HG03442 (cell line): ENCODE results near the gene ENTPD2.
A peak's percentile ranks its signal among the peaks of the same experiment; 100 is the strongest.

ENCODE experiments used
- ATAC-seq: cut with Tn5 transposase; IDR thresholded peaks from one replicate; pipeline ENCODE4 v1.9.1; 2021; ENCODE audit warnings: mild to moderate bottlenecking, moderate library complexity; ENCODE audit not compliant: unreplicated experiment

Gene ENTPD2

GRCh38 chr9:137080260-137081122, 26.6 kb upstream of the ENTPD2 start:
- no peak for ATAC-seq

- no peak for ATAC-seq
Measured at GRCh38 chr9:137079401-137079787, 25.5 kb upstream of the ENTPD2 start.

- no peak for ATAC-seq
Measured at GRCh38 chr9:137078701-137079400, 25.0 kb upstream of the ENTPD2 start.

- peak; percentile 12 for ATAC-seq
Measured at GRCh38 chr9:137077758-137078693, 24.2 kb upstream of the ENTPD2 start.

- ATAC-seq: peak; percentile 62
Measured at GRCh38 chr9:137077010-137077747, 23.3 kb upstream of the ENTPD2 start, which contains the start of gene UAP1L1. Gene UAP1L1, plus strand, starts transcription at chr9:137077517. Its CDS starts 16 bp downstream, at chr9:137077533.

GRCh38 chr9:137076636-137077009, 22.8 kb upstream of the ENTPD2 start:
- no peak for ATAC-seq

GRCh38 chr9:137075275-137075775, 21.5 kb upstream of the ENTPD2 start:
- ATAC-seq: no peak

- ATAC-seq: no peak
Measured at GRCh38 chr9:137074657-137075274, 20.9 kb upstream of the ENTPD2 start.

- no peak for ATAC-seq
Measured at GRCh38 chr9:137073992-137074399, 20.1 kb upstream of the ENTPD2 start.

- no peak for ATAC-seq
Measured at GRCh38 chr9:137071282-137071681, 17.4 kb upstream of the ENTPD2 start.

- ATAC-seq: no peak
Measured at GRCh38 chr9:137070906-137071275, 17.0 kb upstream of the ENTPD2 start.

GRCh38 chr9:137070201-137070905, 16.5 kb upstream of the ENTPD2 start, which contains the start of gene SAPCD2:
Gene SAPCD2, minus strand, starts transcription at chr9:137070557. Its CDS starts 97 bp downstream, at chr9:137070460.
- peak; percentile 64 for ATAC-seq

GRCh38 chr9:137069508-137070091, 15.7 kb upstream of the ENTPD2 start:
- peak; percentile 9 for ATAC-seq

- no peak for ATAC-seq
Measured at GRCh38 chr9:137068539-137069507, 15.0 kb upstream of the ENTPD2 start.

GRCh38 chr9:137067860-137068538, 14.1 kb upstream of the ENTPD2 start:
- ATAC-seq: peak; percentile 37

GRCh38 chr9:137066096-137066861, 12.4 kb upstream of the ENTPD2 start:
- no peak for ATAC-seq
